ENCODE data around the gene ZNF646.

ZNF646 gene

GRCh38 chr16:31061126-31061812 lies 13.0 kb upstream of the ZNF646 start:
- Histone ChIP-seq H3K4me1 (ENCODE audit: insufficient read depth, low read length, poor library complexity, severe bottlenecking) (peaks cover 24% of the 10 kb centered on the region), H4K20me1 (ENCODE audit: insufficient read depth, low read length, poor library complexity, severe bottlenecking) (peaks cover 3% of the 10 kb centered on the region), H3K4me3 (ENCODE audit: low read length, poor library complexity, severe bottlenecking) (no peak overlapping the region), H3K9me3 (ENCODE audit: insufficient read depth, low read depth, low read length) (no peaks in the 10 kb centered on the region), H3K9ac (ENCODE audit: low read depth, low read length, poor library complexity, severe bottlenecking) (no peak overlapping the region), H3K27me3 (ENCODE audit: insufficient read depth, low read length, poor library complexity, severe bottlenecking) (no peaks in the 10 kb centered on the region), H3K79me2 (ENCODE audit: insufficient read depth, low read length) (peaks cover 8% of the 10 kb centered on the region; the same call in 1 of the 2 replicates), H2AFZ (ENCODE audit: low read length) (no peak overlapping the region), H3K4me2 (ENCODE audit: low read depth, low read length, poor library complexity, severe bottlenecking) (no peak overlapping the region), H3K9me2 (replicated peaks; ENCODE audit: low read depth, low read length) (no peaks in the 10 kb centered on the region), H3K36me3 (ENCODE audit: insufficient read depth, low read length) (peaks cover 36% of the 10 kb centered on the region; the same call in 1 of the 2 replicates), H3F3A (ENCODE audit: low read depth) (0 out of 2 replicates have a peak, but pooled peaks cover 5% of the 10 kb centered on the region)
- no peak for TF ChIP-seq EZH2phosphoT487 (IDR thresholded peaks at IDR 0.05; ENCODE audit: borderline replicate concordance)
- TF ChIP-seq CTCF (conservative IDR thresholded peaks at IDR 0.05; ENCODE audit: low read length) = no peak

- Histone ChIP-seq H3K79me2 (ENCODE audit: insufficient read depth, low read length) (peaks cover 14% of the 10 kb centered on the region; the same call in 1 of the 2 replicates), H3K36me3 (ENCODE audit: insufficient read depth, low read length) (peaks cover 36% of the 10 kb centered on the region; the same call in 1 of the 2 replicates), H3K9me3 (ENCODE audit: insufficient read depth, low read depth, low read length) (no peaks in the 10 kb centered on the region)
Observed at GRCh38 chr16:31061813-31062440, 12.3 kb upstream of the ZNF646 start.

GRCh38 chr16:31063495-31063842 lies 10.8 kb upstream of the ZNF646 start:
- TF ChIP-seq CTCF (conservative IDR thresholded peaks at IDR 0.05; ENCODE audit: low read length) (no peak), EZH2phosphoT487 (IDR thresholded peaks at IDR 0.05; ENCODE audit: borderline replicate concordance) (no peak)
- Histone ChIP-seq H3K9ac (ENCODE audit: low read depth, low read length, poor library complexity, severe bottlenecking) (no peak overlapping the region), H3K4me1 (ENCODE audit: insufficient read depth, low read length, poor library complexity, severe bottlenecking) (peaks cover 24% of the 10 kb centered on the region), H3K9me3 (ENCODE audit: insufficient read depth, low read depth, low read length) (no peaks in the 10 kb centered on the region), H3K36me3 (ENCODE audit: insufficient read depth, low read length) (peaks cover 36% of the 10 kb centered on the region; the same call in 1 of the 2 replicates), H2AFZ (ENCODE audit: low read length) (no peak overlapping the region), H3K4me2 (ENCODE audit: low read depth, low read length, poor library complexity, severe bottlenecking) (peak overlapping the region; percentile 75), H3K4me3 (ENCODE audit: low read length, poor library complexity, severe bottlenecking) (no peak overlapping the region), H4K20me1 (ENCODE audit: insufficient read depth, low read length, poor library complexity, severe bottlenecking) (peaks cover 8% of the 10 kb centered on the region), H3K79me2 (ENCODE audit: insufficient read depth, low read length) (peaks cover 27% of the 10 kb centered on the region; the same call in 1 of the 2 replicates), H3F3A (ENCODE audit: low read depth) (0 out of 2 replicates have a peak, but pooled peaks cover 5% of the 10 kb centered on the region), H3K27me3 (ENCODE audit: insufficient read depth, low read length, poor library complexity, severe bottlenecking) (no peaks in the 10 kb centered on the region), H3K9me2 (replicated peaks; ENCODE audit: low read depth, low read length) (no peaks in the 10 kb centered on the region)

More at GRCh38 chr16:31061813-31062440, 12.3 kb upstream of the ZNF646 start:
- Histone ChIP-seq H3K27me3 (ENCODE audit: insufficient read depth, low read length, poor library complexity, severe bottlenecking) (no peaks in the 10 kb centered on the region), H4K20me1 (ENCODE audit: insufficient read depth, low read length, poor library complexity, severe bottlenecking) (peaks cover 4% of the 10 kb centered on the region), H3K9ac (ENCODE audit: low read depth, low read length, poor library complexity, severe bottlenecking) (no peak overlapping the region), H3K4me2 (ENCODE audit: low read depth, low read length, poor library complexity, severe bottlenecking) (no peak overlapping the region), H3F3A (ENCODE audit: low read depth) (0 out of 2 replicates have a peak, but pooled peaks cover 5% of the 10 kb centered on the region), H2AFZ (ENCODE audit: low read length) (no peak overlapping the region), H3K9me2 (replicated peaks; ENCODE audit: low read depth, low read length) (no peaks in the 10 kb centered on the region), H3K4me1 (ENCODE audit: insufficient read depth, low read length, poor library complexity, severe bottlenecking) (peaks cover 24% of the 10 kb centered on the region), H3K4me3 (ENCODE audit: low read length, poor library complexity, severe bottlenecking) (no peak overlapping the region)
- no peak for TF ChIP-seq EZH2phosphoT487 (IDR thresholded peaks at IDR 0.05; ENCODE audit: borderline replicate concordance)
- no peak for TF ChIP-seq CTCF (conservative IDR thresholded peaks at IDR 0.05; ENCODE audit: low read length)
